ENCODE results near the gene TSN. TPM values are rescaled to one million over a fixed set of nuclear protein-coding genes. Genes with fewer than 3 reads are reported as not detected.
A peak's percentile ranks its signal among the peaks of the same experiment; 100 is the strongest.

Gene TSN
- total RNA-seq, 1 experiment from 2014 or later, result 60.7 TPM

- intact Hi-C loops (cut with micrococcal nuclease), result no loop called here
- BruUV-seq (replicated peaks), result no TSS peak
- ChIA-PET CTCF (no interaction called here), POLR2A (no interaction called here)
- Mint-ChIP-seq H3K36me3 (ENCODE audit: insufficient read depth, unreplicated experiment) (no peaks in the 10 kb centered on the region), H3K4me1 (ENCODE audit: insufficient read depth, unreplicated experiment) (peaks cover 11% of the 10 kb centered on the region), H3K27ac (ENCODE audit: low read depth, unreplicated experiment) (no peak overlapping the region), H3K9me3 (ENCODE audit: unreplicated experiment) (no peaks in the 10 kb centered on the region), H3K4me3 (ENCODE audit: unreplicated experiment) (no peak overlapping the region), H3K27me3 (ENCODE audit: insufficient read depth, unreplicated experiment) (no peaks in the 10 kb centered on the region)
- TF ChIP-seq, protein P1, sequence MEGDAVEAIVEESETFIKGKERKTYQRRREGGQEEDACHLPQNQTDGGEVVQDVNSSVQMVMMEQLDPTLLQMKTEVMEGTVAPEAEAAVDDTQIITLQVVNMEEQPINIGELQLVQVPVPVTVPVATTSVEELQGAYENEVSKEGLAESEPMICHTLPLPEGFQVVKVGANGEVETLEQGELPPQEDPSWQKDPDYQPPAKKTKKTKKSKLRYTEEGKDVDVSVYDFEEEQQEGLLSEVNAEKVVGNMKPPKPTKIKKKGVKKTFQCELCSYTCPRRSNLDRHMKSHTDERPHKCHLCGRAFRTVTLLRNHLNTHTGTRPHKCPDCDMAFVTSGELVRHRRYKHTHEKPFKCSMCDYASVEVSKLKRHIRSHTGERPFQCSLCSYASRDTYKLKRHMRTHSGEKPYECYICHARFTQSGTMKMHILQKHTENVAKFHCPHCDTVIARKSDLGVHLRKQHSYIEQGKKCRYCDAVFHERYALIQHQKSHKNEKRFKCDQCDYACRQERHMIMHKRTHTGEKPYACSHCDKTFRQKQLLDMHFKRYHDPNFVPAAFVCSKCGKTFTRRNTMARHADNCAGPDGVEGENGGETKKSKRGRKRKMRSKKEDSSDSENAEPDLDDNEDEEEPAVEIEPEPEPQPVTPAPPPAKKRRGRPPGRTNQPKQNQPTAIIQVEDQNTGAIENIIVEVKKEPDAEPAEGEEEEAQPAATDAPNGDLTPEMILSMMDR (IDR thresholded peaks at IDR 0.05; ENCODE audit: unreplicated experiment), result no peak
- no peak for DNase-seq (ENCODE audit: unreplicated experiment)
Observed at GRCh38 chr2:121774235-121774634, 18.8 kb downstream of the TSN start.

- Mint-ChIP-seq H3K27ac (ENCODE audit: low read depth, unreplicated experiment) (no peak overlapping the region), H3K9me3 (ENCODE audit: unreplicated experiment) (no peaks in the 10 kb centered on the region), H3K4me1 (ENCODE audit: insufficient read depth, unreplicated experiment) (peaks cover 11% of the 10 kb centered on the region), H3K4me3 (ENCODE audit: unreplicated experiment) (no peak overlapping the region), H3K27me3 (ENCODE audit: insufficient read depth, unreplicated experiment) (no peaks in the 10 kb centered on the region), H3K36me3 (ENCODE audit: insufficient read depth, unreplicated experiment) (no peaks in the 10 kb centered on the region)
- intact Hi-C loops (cut with micrococcal nuclease), result no loop called here
- BruUV-seq (replicated peaks), result no TSS peak
- ChIA-PET POLR2A (no interaction called here), CTCF (interaction anchor here (1.1 kb wide), 1 partner anchor 9 kb away, joined by 3 read pairs; no protein-coding TSS in a partner anchor)
- TF ChIP-seq, protein P1 (IDR thresholded peaks at IDR 0.05; ENCODE audit: unreplicated experiment), result no peak
- DNase-seq (ENCODE audit: unreplicated experiment), result no peak
Observed at GRCh38 chr2:121776361-121776760, 20.9 kb downstream of the TSN start.

DNA sequence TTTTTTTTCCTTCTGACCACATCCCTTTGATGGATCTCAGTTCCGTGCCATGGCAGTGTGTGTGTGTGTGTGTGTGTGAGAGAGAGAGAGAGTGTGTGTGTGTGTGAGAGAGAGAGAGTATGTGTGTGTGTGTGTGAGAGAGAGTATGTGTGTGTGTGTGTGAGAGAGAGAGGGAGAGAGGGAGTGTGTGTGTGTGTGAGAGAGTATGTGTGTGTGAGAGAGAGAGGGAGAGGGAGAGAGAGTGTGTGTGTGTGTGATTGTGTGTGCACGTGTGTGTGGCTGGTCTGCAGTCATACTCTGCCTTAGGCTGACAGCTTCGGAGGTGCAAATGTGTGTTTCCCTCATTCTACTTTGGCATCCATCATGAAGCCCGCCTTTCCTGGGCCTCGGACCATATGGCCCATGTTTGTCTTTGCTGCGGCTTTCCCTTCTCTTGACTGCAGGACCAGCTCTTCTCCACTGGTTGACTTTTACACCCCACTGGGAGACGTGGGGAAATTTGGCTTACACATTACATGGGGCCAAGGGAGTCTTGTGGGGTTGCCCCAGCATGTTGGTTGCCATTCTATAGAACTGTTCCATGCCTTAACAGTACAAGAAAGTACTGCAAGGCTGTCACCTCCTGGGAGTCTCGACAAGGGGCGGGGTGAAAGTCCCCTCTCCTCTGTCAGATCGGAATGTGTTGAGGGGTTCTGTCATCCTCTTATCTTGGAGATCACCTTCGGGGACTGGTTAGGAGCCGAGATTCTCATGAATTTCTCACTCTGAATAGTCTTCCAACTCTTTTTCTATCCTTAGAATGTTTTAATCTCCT lies 21.6 kb downstream of the TSN start:
- TF ChIP-seq, protein P1 (IDR thresholded peaks at IDR 0.05; ENCODE audit: unreplicated experiment), result no peak
- POLR2A ChIA-PET, result no interaction called here
- intact Hi-C loops (cut with micrococcal nuclease), result no loop called here
- CTCF ChIA-PET, result interaction anchor here (1.1 kb wide), 1 partner anchor 9 kb away, joined by 3 read pairs; no protein-coding TSS in a partner anchor
- Mint-ChIP-seq H3K36me3 (ENCODE audit: insufficient read depth, unreplicated experiment) (no peaks in the 10 kb centered on the region), H3K4me3 (ENCODE audit: unreplicated experiment) (no peak overlapping the region), H3K27ac (ENCODE audit: low read depth, unreplicated experiment) (no peak overlapping the region), H3K4me1 (ENCODE audit: insufficient read depth, unreplicated experiment) (peaks cover 11% of the 10 kb centered on the region), H3K9me3 (ENCODE audit: unreplicated experiment) (no peaks in the 10 kb centered on the region), H3K27me3 (ENCODE audit: insufficient read depth, unreplicated experiment) (peaks cover under 1% of the 10 kb centered on the region)
- DNase-seq (ENCODE audit: unreplicated experiment), result no peak
- no TSS peak for BruUV-seq (replicated peaks)

- DNase-seq (ENCODE audit: unreplicated experiment), result peak; percentile 64
- no peak overlapping the region for H3K4me3 Mint-ChIP-seq (ENCODE audit: unreplicated experiment)
- BruUV-seq (replicated peaks), result no TSS peak
- intact Hi-C loops (cut with micrococcal nuclease), result no loop called here
- no peak overlapping the region for H3K27ac Mint-ChIP-seq (ENCODE audit: low read depth, unreplicated experiment)
- POLR2A ChIA-PET, result no interaction called here
- no peaks in the 10 kb centered on the region for H3K9me3 Mint-ChIP-seq (ENCODE audit: unreplicated experiment)
- no peaks in the 10 kb centered on the region for H3K36me3 Mint-ChIP-seq (ENCODE audit: insufficient read depth, unreplicated experiment)
- H3K4me1 Mint-ChIP-seq (ENCODE audit: insufficient read depth, unreplicated experiment), result peaks cover 11% of the 10 kb centered on the region
- TF ChIP-seq, protein P1 (IDR thresholded peaks at IDR 0.05; ENCODE audit: unreplicated experiment), result no peak
- CTCF ChIA-PET, result no interaction called here
- peaks cover 6% of the 10 kb centered on the region for H3K27me3 Mint-ChIP-seq (ENCODE audit: insufficient read depth, unreplicated experiment)
Observed at GRCh38 chr2:121777699-121778058, 22.2 kb downstream of the TSN start.
